Ishikawa (cell line): ENCODE results near the gene COMT.

ENCODE experiments used
- CREB1 ChIP-seq: IDR thresholded peaks from 2 replicates; pipeline ENCODE4 v1.6.1; 2012; ENCODE audit warnings: low read depth
- EGR1 ChIP-seq: IDR thresholded peaks from 2 replicates; pipeline ENCODE4 v1.6.1; 2012
- EP300 ChIP-seq: IDR thresholded peaks from 2 replicates; pipeline ENCODE4 v1.6.1; 2012; ENCODE audit warnings: borderline replicate concordance
- MAX ChIP-seq: IDR thresholded peaks from 2 replicates; pipeline ENCODE4 v1.6.1; 2012
- RAD21 ChIP-seq: IDR thresholded peaks from 2 replicates; pipeline ENCODE4 v1.6.1; 2012; ENCODE audit warnings: low read depth
- REST ChIP-seq: IDR thresholded peaks from 2 replicates; pipeline ENCODE4 v1.6.1; 2012; ENCODE audit warnings: low read depth, mild to moderate bottlenecking
- TAF1 ChIP-seq: IDR thresholded peaks from 2 replicates; pipeline ENCODE4 v1.6.1; 2012; ENCODE audit warnings: low read depth, mild to moderate bottlenecking
- TCF12 ChIP-seq: IDR thresholded peaks from 2 replicates; pipeline ENCODE4 v1.6.1; 2012; ENCODE audit warnings: low read depth
- YY1 ChIP-seq: IDR thresholded peaks from 2 replicates; pipeline ENCODE4 v1.6.1; 2012; ENCODE audit warnings: low read depth
- ZBTB7A ChIP-seq: IDR thresholded peaks from 2 replicates; pipeline ENCODE4 v1.6.1; 2012; ENCODE audit warnings: low read depth

- TF ChIP-seq YY1 (no peak), CREB1 (no peak), MAX (no peak), EP300 (no peak), REST (no peak), ZBTB7A (no peak), TCF12 (no peak), TAF1 (no peak), EGR1 (no peak), RAD21 (no peak)
Observed at GRCh38 chr22:19979712-19980493, 38.3 kb downstream of the COMT start.
